Measurements from ENCODE around the gene CDK17. TPM values are rescaled to one million over a fixed set of nuclear protein-coding genes. Genes with fewer than 3 reads are reported as not detected.

Gene CDK17
- total and polyA plus RNA-seq, 2 of the 8 experiments (the other 6 are each of a cell fraction or from before 2014, with no cell fraction given): 5.8 to 20.0 TPM

DNA sequence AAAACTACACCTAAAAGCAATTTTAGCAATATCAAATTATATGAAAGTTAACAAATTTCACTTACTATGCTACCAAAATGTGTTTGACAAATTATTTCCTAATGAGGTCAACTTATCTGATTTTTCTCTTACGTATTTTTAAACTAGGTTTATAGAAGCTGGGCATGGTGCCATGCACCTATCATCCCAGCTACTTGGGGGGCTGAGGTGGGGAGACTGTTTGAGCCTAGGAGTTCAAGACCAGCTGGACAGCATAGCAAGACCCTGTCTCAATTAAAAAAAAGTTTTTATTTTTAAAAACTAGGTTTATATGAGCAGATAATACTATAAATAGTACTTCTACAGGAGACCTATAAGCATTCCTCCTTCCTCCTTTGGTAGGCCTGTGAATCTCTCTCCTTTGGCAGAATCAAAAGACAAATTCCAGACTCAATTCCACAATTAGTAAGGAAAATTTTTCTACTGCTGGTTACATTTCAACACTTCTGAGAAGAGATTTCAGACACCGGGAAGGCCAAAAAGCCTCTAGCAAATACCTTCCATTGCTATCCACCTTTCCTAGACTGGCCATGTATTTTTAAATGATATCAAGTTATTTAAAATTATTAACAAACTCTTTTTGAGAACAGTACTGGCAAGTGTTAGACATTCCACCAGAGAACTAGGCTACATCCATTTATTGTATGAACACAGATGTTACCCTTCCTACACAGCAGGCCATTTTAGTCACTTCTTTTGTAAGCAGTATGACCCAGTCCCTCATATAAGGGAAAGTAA lies 34.4 kb downstream of the CDK17 start:
- Histone ChIP-seq H3K4me1 (replicated peaks in 1 of 4; ENCODE audit: control insufficient read depth in 3 of 4, insufficient read depth in 4 of 4, low read length in 3 of 4) (no peaks in the 10 kb centered on the region; a peak in 2 of 7 replicates), H3K4ac (replicated peaks; ENCODE audit: insufficient read length, low read depth, low read length) (no peak overlapping the region), H3K27ac (ENCODE audit: low read depth, low read length) (no peak overlapping the region), H3K23ac (ENCODE audit: insufficient read length) (no peak overlapping the region), H3K9me3 (ENCODE audit: insufficient read depth in 2 of 2, low read depth in 1 of 2, low read length in 1 of 2) (no peaks in the 10 kb centered on the region), H3K79me1 (ENCODE audit: low read depth, low read length) (peaks cover 2% of the 10 kb centered on the region), H3K56ac (replicated peaks; ENCODE audit: insufficient read length, low read depth, low read length) (no peak overlapping the region), H3K36me3 (ENCODE audit: control insufficient read depth in 2 of 4, insufficient read depth in 4 of 4, low read length in 3 of 4) (no peaks in the 10 kb centered on the region), H2AFZ (ENCODE audit: low read length) (no peak overlapping the region), H2BK20ac (ENCODE audit: low read length) (no peak overlapping the region), H3K4me3 (ENCODE audit: extremely low read depth in 1 of 4, insufficient read depth in 2 of 4, low read depth in 3 of 4, low read length in 4 of 4) (no peak overlapping the region), H4K20me1 (replicated peaks in 1 of 2; ENCODE audit: control insufficient read depth in 1 of 2, insufficient read depth in 2 of 2, low read length in 2 of 2) (no peaks in the 10 kb centered on the region), H2BK12ac (ENCODE audit: low read depth, low read length) (no peak overlapping the region), H2BK15ac (ENCODE audit: low read length) (no peak overlapping the region), H3K4me2 (ENCODE audit: insufficient read depth in 1 of 2, low read depth in 2 of 2, low read length in 2 of 2) (no peak overlapping the region), H4K91ac (replicated peaks; ENCODE audit: insufficient read length, low read length) (no peak overlapping the region), H4K5ac (ENCODE audit: insufficient read length, low read depth, low read length) (no peak overlapping the region), H3K9ac (replicated peaks in 1 of 4; ENCODE audit: extremely low read depth in 1 of 4, low read depth in 3 of 4, low read length in 3 of 4) (no peak overlapping the region), H3K23me2 (ENCODE audit: low read depth, low read length) (no peaks in the 10 kb centered on the region), H4K8ac (ENCODE audit: extremely low read depth, insufficient read depth, low read length) (no peak overlapping the region), H3K27me3 (replicated peaks in 1 of 4; ENCODE audit: control insufficient read depth in 3 of 4, extremely low read depth in 1 of 4, insufficient read depth in 3 of 4, low read length in 3 of 4) (no peaks in the 10 kb centered on the region), H3K79me2 (ENCODE audit: control insufficient read depth in 1 of 2, insufficient read depth in 2 of 2, low read length in 2 of 2) (peaks cover 0 to 65% of the 10 kb centered on the region in 2 experiments; a peak in 3 of 4 replicates), H3K18ac (ENCODE audit: extremely low read depth, low read length) (no peak overlapping the region), H3K14ac (ENCODE audit: insufficient read length) (no peak overlapping the region), H2BK120ac (replicated peaks; ENCODE audit: low read depth, low read length) (no peak overlapping the region), H2BK5ac (ENCODE audit: low read depth, low read length) (no peak overlapping the region), H2AK5ac (ENCODE audit: low read depth, low read length) (no peak overlapping the region)
- ChIA-PET CTCF (ENCODE audit: partially characterized antibody) (no interaction called here), POLR2A (ENCODE audit: partially characterized antibody) (no interaction called here)
- DNase-seq (ENCODE audit: low read depth in 1 of 2, low spot score in 2 of 2): no peak
- no peak for FAIRE-seq
- WGBS, 2 experiments (ENCODE audit: extremely low coverage in 1 of 2, insufficient coverage in 1 of 2, insufficient read length in 1 of 2, insufficient replicate concordance in 2 of 2, low coverage in 1 of 2, low lambda C conversion rate in 2 of 2, missing lambda C conversion rate in 1 of 2): 92% methylated on average over 2 of the region's 2 CpGs; no CpG with 5 or more reads in 1 of the 2 experiments
- TF ChIP-seq JUN (IDR thresholded peaks at IDR 0.05; ENCODE audit: low read depth, low read length) (no peak), EGR1 (IDR thresholded peaks at IDR 0.05; ENCODE audit: borderline replicate concordance, low read depth, low read length) (no peak), TAF7 (optimal IDR thresholded peaks at IDR 0.05; ENCODE audit: borderline replicate concordance, low read depth, low read length) (no peak), EP300 (IDR thresholded peaks at IDR 0.05; ENCODE audit: borderline replicate concordance in 1 of 2, low read depth in 2 of 2, low read length in 2 of 2) (no peak), FOSL1 (IDR thresholded peaks at IDR 0.05; ENCODE audit: insufficient read depth, low read depth, low read length) (no peak), TCF12 (IDR thresholded peaks at IDR 0.05; ENCODE audit: low read depth, low read length) (no peak), SIN3A (conservative IDR thresholded peaks at IDR 0.05 in 1 of 2, IDR thresholded peaks at IDR 0.05 in 1 of 2; ENCODE audit: low read depth in 1 of 2, low read length in 2 of 2) (no peak), TEAD4 (IDR thresholded peaks at IDR 0.05; ENCODE audit: low read depth, low read length) (no peak), SP1 (IDR thresholded peaks at IDR 0.05; ENCODE audit: low read depth, low read length) (no peak), RFX5 (IDR thresholded peaks at IDR 0.05; ENCODE audit: borderline replicate concordance, low read depth, low read length) (no peak), CBX8 (IDR thresholded peaks at IDR 0.05; ENCODE audit: borderline replicate concordance, low read depth, low read length) (no peak), CHD2 (IDR thresholded peaks at IDR 0.05; ENCODE audit: low read length) (no peak), YY1 (IDR thresholded peaks at IDR 0.05; ENCODE audit: low read depth, low read length) (no peak)
